Thyroid gland (tissue), 4 donors: ENCODE measurements around the gene RAB11FIP3.

Source experiments
- POLR2A ChIP-seq, 2 donors: fragments of 450-650 bp; IDR thresholded peaks; one replicate each; pipeline ENCODE4 v1.6.1; 2017; ENCODE audit warnings: antibody characterized with exemption in 2 of 2, mild to moderate bottlenecking in 2 of 2, moderate library complexity in 1 of 2
- TF ChIP-seq, protein P1 (sequence below), 6 experiments: fragments of 200-600 bp in 3 of 6; fragments of 450-650 bp in 3 of 6; sonication (generic) in 3 of 6; IDR thresholded peaks; one replicate each; pipeline ENCODE4 v1.5.1; 2016 to 2019; ENCODE audit warnings: antibody characterized with exemption in 6 of 6, mild to moderate bottlenecking in 2 of 6, inconsistent platforms in 1 of 6, moderate library complexity in 1 of 6

DNA sequence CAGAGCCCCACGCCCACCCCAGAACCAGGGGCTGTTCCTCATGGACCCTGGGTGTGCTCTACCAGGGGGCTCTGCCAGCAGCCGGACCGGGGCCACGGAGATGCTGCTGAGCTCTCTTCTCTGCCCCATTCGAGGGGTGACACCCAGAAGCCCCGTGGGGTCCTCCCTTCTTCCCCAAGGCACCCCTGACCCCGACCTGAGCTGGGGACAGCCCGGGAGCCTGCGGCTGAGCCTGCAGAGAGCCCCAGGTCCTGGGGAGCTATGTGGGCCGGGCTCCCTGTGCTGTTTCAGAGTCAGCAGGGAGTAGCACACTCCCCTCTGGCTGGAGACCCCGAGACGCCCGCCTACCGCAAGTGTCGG, 133.6 kb downstream of the RAB11FIP3 start:
- TF ChIP-seq, protein P1, sequence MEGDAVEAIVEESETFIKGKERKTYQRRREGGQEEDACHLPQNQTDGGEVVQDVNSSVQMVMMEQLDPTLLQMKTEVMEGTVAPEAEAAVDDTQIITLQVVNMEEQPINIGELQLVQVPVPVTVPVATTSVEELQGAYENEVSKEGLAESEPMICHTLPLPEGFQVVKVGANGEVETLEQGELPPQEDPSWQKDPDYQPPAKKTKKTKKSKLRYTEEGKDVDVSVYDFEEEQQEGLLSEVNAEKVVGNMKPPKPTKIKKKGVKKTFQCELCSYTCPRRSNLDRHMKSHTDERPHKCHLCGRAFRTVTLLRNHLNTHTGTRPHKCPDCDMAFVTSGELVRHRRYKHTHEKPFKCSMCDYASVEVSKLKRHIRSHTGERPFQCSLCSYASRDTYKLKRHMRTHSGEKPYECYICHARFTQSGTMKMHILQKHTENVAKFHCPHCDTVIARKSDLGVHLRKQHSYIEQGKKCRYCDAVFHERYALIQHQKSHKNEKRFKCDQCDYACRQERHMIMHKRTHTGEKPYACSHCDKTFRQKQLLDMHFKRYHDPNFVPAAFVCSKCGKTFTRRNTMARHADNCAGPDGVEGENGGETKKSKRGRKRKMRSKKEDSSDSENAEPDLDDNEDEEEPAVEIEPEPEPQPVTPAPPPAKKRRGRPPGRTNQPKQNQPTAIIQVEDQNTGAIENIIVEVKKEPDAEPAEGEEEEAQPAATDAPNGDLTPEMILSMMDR (IDR thresholded peaks at IDR 0.05), result no peak
- no peak for TF ChIP-seq POLR2A (IDR thresholded peaks at IDR 0.05)
